MCF 10A (cell line): ENCODE results near the gene RAD51B. TPM values are rescaled to one million over a fixed set of nuclear protein-coding genes. Genes with fewer than 3 reads are reported as not detected.

Experiments
- BruUV-seq: library from RNA; stranded (reverse); fragments of 400-500 nt; replicated peaks from 2 replicates; lab custom pipeline; 2021; lab: Mats Ljungman, UMichigan
- CTCF ChIA-PET: fragments of 300-600 bp; sonication (Branson Sonifier 250); formaldehyde crosslinking; extraction: SDS; loops from one replicate; lab custom pipeline; 2021; ENCODE audit warnings: antibody characterized with exemption, inconsistent platforms; lab: Yijun Ruan, JAX
- POLR2A ChIA-PET: fragments of 300-600, 350-650 bp; sonication (Branson Sonifier 250); formaldehyde crosslinking; extraction: SDS; loops from one replicate; lab custom pipeline; 2020; ENCODE audit warnings: antibody characterized with exemption, inconsistent platforms; lab: Yijun Ruan, JAX
- DNase-seq: peaks from one replicate; pipeline ENCODE4 v3.0.0-alpha.2; 2018; ENCODE audit not compliant: unreplicated experiment
- H3K27ac Mint-ChIP-seq: one replicate; pipeline ENCODE4 v1.8.0; 2022; ENCODE audit warnings: mild to moderate bottlenecking, low read depth, mixed read lengths; ENCODE audit not compliant: unreplicated experiment
- H3K27me3 Mint-ChIP-seq: one replicate; pipeline ENCODE4 v1.8.0; 2022; ENCODE audit warnings: mixed read lengths; ENCODE audit not compliant: insufficient read depth, unreplicated experiment
- H3K36me3 Mint-ChIP-seq: one replicate; pipeline ENCODE4 v1.8.0; 2022; ENCODE audit warnings: mild to moderate bottlenecking, moderate library complexity, mixed read lengths; ENCODE audit not compliant: insufficient read depth, unreplicated experiment
- H3K4me1 Mint-ChIP-seq: one replicate; pipeline ENCODE4 v1.8.0; 2022; ENCODE audit warnings: mixed read lengths; ENCODE audit not compliant: insufficient read depth, unreplicated experiment
- H3K4me3 Mint-ChIP-seq: one replicate; pipeline ENCODE4 v1.8.0; 2022; ENCODE audit warnings: mild to moderate bottlenecking, moderate library complexity, mixed read lengths; ENCODE audit not compliant: unreplicated experiment
- H3K9me3 Mint-ChIP-seq: one replicate; pipeline ENCODE4 v1.8.0; 2022; ENCODE audit warnings: mixed read lengths; ENCODE audit not compliant: unreplicated experiment
- CTCF ChIP-seq: fragments of 200-600 bp; IDR thresholded peaks from one replicate; pipeline ENCODE4 v1.8.0; 2022; ENCODE audit warnings: antibody characterized with exemption, mild to moderate bottlenecking; ENCODE audit not compliant: unreplicated experiment
- intact Hi-C: fragments of 100-400 bp; cut with micrococcal nuclease; formaldehyde crosslinking; loops from 2 replicates; pipeline ENCODE4 v1.14.1; 2022
- total RNA-seq: library from RNA; stranded (reverse); gene quantifications from 2 replicates; pipeline ENCODE4 v1.2.3, GENCODE V29; 2022

RAD51B gene
- total RNA-seq, 1 experiment from 2014 or later = 14.6 TPM

- TF ChIP-seq CTCF = no peak
- POLR2A ChIA-PET = no interaction called here
- no peak overlapping the region for H3K4me3 Mint-ChIP-seq
- BruUV-seq = no TSS peak
- H3K27ac Mint-ChIP-seq = no peak overlapping the region
- H3K27me3 Mint-ChIP-seq = no peaks in the 10 kb centered on the region
- peaks cover 6% of the 10 kb centered on the region for H3K36me3 Mint-ChIP-seq
- peaks cover 27% of the 10 kb centered on the region for H3K4me1 Mint-ChIP-seq
- CTCF ChIA-PET = interaction anchor here (0.6 kb wide), 1 partner anchor 36 kb away, joined by 4 read pairs; no protein-coding TSS in a partner anchor
- no peaks in the 10 kb centered on the region for H3K9me3 Mint-ChIP-seq
- intact Hi-C loops = no loop called here
- DNase-seq = no peak
These were observed 770.6 kb downstream of the RAD51B start for GRCh38 chr14:68590201-68590522.

- CTCF ChIA-PET = no interaction called here
- POLR2A ChIA-PET = interaction anchor here (0.6 kb wide), 1 partner anchor 98 kb away, joined by 3 read pairs; no protein-coding TSS in a partner anchor
- Mint-ChIP-seq H3K27me3 (no peaks in the 10 kb centered on the region), H3K4me1 (peaks cover 27% of the 10 kb centered on the region), H3K27ac (no peak overlapping the region), H3K4me3 (no peak overlapping the region), H3K36me3 (peaks cover 6% of the 10 kb centered on the region), H3K9me3 (no peaks in the 10 kb centered on the region)
- no peak for TF ChIP-seq CTCF
- BruUV-seq = no TSS peak
- DNase-seq = no peak
- intact Hi-C loops = no loop called here
These were observed 772.2 kb downstream of the RAD51B start for GRCh38 chr14:68591786-68592185.

GRCh38 chr14:68592948-68593556, 773.5 kb downstream of the RAD51B start:
- CTCF ChIA-PET = no interaction called here
- TF ChIP-seq CTCF = no peak
- H3K27me3 Mint-ChIP-seq = no peaks in the 10 kb centered on the region
- H3K9me3 Mint-ChIP-seq = no peaks in the 10 kb centered on the region
- H3K4me3 Mint-ChIP-seq = no peak overlapping the region
- H3K27ac Mint-ChIP-seq = peak overlapping the region; percentile 23
- no TSS peak for BruUV-seq
- peaks cover 15% of the 10 kb centered on the region for H3K4me1 Mint-ChIP-seq
- intact Hi-C loops = no loop called here
- POLR2A ChIA-PET = no interaction called here
- no peak for DNase-seq
- no peaks in the 10 kb centered on the region for H3K36me3 Mint-ChIP-seq

- H3K4me3 Mint-ChIP-seq = no peak overlapping the region
- POLR2A ChIA-PET = interaction anchor here (0.6 to 1.2 kb wide), 2 partner anchors 162 to 174 kb away, joined by 3 read pairs; no protein-coding TSS in a partner anchor
- CTCF ChIA-PET = interaction anchor here (0.7 kb wide), 1 partner anchor 17 kb away, joined by 4 read pairs; no protein-coding TSS in a partner anchor
- no peak for TF ChIP-seq CTCF
- peaks cover 21% of the 10 kb centered on the region for H3K4me1 Mint-ChIP-seq
- H3K27me3 Mint-ChIP-seq = no peaks in the 10 kb centered on the region
- DNase-seq = no peak
- H3K9me3 Mint-ChIP-seq = no peaks in the 10 kb centered on the region
- BruUV-seq = no TSS peak
- H3K27ac Mint-ChIP-seq = peak overlapping the region; percentile 23
- no peaks in the 10 kb centered on the region for H3K36me3 Mint-ChIP-seq
- intact Hi-C loops = no loop called here
These were observed 774.4 kb downstream of the RAD51B start for GRCh38 chr14:68593806-68594536.
